Transverse colon (tissue), 3 donors: Measurements from ENCODE around the gene PXT1.

Experiments
- CTCF ChIP-seq, 5 experiments: fragments of 200-600 bp in 3 of 5; fragments of 450-650 bp in 2 of 5; sonication (generic) in 3 of 5; IDR thresholded peaks; 1 replicate in 2 of 5; 2 replicates in 3 of 5; pipeline ENCODE4 v1.5.1; 2016 to 2017; ENCODE audit warnings: antibody characterized with exemption in 5 of 5, inconsistent platforms in 3 of 5, mild to moderate bottlenecking in 2 of 5, moderate library complexity in 1 of 5
- POLR2A ChIP-seq: fragments of 450-650 bp; IDR thresholded peaks from one replicate; pipeline ENCODE4 v1.6.1; 2016; ENCODE audit warnings: antibody characterized with exemption, mild to moderate bottlenecking, moderate library complexity

- TF ChIP-seq POLR2A, result no peak
- no peak for TF ChIP-seq CTCF (IDR thresholded peaks at IDR 0.05)
These were observed 12.3 kb downstream of the PXT1 start for GRCh38 chr6:36430351-36430750.
